GM10847 (cell line): ENCODE results near the gene SMURF1.

Source experiments
- POLR2A ChIP-seq: IDR thresholded peaks from 2 replicates; pipeline ENCODE4 v1.6.1; 2011; ENCODE audit not compliant: insufficient read length; ENCODE audit errors: extremely low read depth

The SMURF1 gene

GRCh38 chr7:99143853-99144672 is at the start of gene SMURF1:
Gene SMURF1 (minus strand): TSS chr7:99144108. CDS start chr7:99143780, 328 bp downstream.
- peak; percentile 87 for TF ChIP-seq POLR2A

DNA sequence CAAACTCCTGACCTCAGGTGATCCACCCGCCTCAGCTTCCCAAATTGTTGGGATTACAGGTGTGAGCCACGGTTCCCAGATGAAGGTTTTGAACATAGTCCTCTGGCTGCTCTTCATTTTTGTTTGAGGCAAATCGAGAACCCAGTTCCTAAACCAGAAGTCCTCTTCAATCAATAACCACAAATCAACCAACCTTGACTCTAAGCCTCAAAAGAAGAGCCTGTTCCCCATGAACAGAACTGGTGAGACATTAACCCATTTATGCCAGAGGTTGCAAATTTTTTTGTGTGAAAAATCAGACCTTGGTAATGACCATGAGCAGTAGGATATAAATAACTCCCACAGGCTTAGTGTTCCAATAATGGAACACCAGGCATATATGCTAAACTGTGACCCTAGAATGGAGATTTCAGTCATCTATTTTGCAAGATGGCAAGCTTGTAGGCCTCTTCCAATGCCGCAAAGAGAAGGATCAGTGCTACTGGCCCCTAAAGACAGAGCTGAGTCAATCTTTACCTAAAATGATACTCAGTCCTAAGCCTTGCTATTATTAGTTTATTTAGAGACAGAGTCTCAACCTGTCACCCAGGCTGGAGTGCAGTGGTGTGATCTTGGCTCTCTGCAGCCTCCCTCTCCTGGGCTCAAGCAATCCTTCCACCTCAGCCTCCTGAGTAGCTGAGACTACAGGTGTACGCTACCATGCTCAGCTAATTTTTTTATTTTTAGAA is 48.1 kb upstream of the SMURF1 start:
- TF ChIP-seq POLR2A: no peak

DNA sequence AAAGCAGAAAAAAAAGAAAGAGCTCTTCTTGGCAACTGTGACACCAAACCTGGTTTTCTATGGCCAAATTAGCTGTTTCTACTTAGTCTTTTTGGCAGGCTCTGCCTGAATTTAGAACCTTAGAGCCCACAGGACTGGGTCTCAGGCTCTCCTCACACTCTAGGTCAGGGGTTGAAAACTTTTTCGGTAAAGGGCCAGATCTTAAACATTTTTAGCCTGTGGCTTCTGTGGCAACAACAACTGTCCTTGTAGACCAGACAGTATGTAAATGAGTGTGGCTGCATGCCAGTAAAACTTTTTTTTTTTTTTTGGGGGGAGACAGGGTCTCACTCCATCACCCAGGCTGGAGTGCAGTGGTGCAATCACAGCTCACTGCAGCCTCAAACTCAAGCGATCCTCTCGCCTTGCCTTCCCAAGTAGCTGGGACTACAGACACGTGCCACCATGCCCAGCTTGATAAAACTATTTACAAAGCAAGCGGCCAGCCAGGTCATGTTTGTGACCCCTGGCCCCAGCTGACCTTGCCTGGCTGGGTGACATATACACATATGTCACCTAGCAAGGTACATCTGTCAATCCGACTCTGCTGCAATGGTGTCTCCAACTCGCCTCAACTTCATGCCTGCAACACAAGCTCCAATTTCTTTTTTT is 46.6 kb upstream of the SMURF1 start:
- TF ChIP-seq POLR2A: no peak

- no peak for TF ChIP-seq POLR2A
Measured at GRCh38 chr7:99189222-99189621, 45.3 kb upstream of the SMURF1 start.

GRCh38 chr7:99188221-99188620 is 44.3 kb upstream of the SMURF1 start:
- TF ChIP-seq POLR2A: no peak

- no peak for TF ChIP-seq POLR2A
Measured at GRCh38 chr7:99184532-99185218, 40.8 kb upstream of the SMURF1 start.

DNA sequence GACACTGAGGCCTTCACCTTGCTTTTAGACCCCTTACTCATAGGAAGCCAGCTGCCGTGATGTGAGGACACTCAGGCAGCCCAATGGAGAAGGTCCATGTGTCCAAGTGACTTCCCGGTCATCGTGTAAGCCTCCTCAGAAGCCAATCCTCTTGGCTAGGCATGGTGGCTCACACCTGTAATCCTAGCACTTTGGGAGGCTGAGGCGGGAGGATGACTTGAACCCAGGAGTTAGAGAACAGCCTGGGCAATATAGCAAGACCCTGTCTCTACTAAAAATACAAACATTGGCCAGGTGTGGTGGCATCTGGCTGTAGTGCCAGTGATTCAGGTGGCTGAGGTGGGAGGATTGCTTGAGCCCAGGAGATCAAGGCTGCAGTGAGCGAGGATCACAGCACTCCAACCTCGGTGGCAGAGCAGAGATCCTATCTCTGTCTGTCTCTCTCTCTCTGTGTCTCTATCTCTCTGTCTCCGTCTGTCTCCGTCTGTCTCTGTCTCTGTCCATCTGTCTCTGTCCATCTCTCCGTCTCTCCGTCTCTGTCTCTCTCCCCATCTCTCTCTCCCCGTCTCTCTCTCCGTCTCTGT is 36.3 kb upstream of the SMURF1 start:
- no peak for TF ChIP-seq POLR2A

DNA sequence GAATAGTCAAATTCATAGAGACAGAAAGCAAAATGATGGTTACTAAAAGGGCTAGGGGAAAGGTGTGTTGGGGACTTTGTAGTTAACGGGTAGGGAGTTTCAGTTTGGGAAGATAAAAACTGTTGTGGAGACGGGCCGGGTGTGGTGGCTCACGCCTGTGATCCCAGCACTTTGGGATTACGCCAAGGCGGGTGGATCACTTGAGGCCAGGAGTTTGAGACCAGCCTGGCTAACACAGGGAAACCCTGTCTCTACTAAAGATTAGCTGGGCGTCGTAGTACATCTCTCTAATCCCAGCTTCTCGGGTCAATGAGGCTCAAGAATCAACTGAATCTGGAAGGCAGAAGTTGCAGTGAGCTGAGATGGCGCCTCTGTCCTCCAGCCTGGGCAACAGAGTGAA is 33.3 kb upstream of the SMURF1 start:
- TF ChIP-seq POLR2A: no peak

GRCh38 chr7:99173787-99174186 is 29.9 kb upstream of the SMURF1 start:
- TF ChIP-seq POLR2A: no peak

DNA sequence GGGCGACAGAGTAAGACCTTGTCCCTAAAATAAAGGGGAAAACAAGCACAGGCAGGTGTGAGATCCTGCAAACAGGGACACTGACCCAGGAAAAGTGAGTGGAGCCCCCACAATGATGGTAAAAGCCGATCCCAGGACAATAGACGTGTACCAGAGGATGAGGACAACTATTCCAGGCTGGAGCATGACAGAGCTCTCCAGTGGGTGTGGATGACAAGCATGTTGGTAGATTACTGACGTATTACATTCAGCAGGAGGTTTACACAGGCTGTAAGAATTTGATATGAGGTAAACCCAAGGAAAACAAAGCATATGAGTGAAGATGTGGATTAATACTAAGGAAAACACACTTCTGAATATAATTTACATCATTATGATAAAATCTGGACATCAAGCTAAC is 27.8 kb upstream of the SMURF1 start:
- TF ChIP-seq POLR2A: no peak

DNA sequence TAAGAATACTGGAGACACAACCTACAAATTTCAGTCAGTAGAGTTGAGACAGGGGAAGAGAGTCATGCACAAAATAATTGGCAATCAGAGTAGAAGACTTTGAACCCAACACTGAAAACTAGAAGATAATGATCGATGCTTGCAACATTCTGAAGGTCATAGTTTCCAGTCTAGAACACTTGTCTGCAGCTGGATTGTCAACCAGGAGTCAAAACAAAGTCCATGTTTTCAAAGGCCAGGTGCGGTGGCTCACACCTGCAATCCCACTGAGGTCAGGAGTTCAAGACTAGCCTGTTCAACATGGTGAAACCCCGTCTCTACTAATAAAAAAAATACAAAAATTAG is 26.8 kb upstream of the SMURF1 start:
- no peak for TF ChIP-seq POLR2A

- no peak for TF ChIP-seq POLR2A
Measured at GRCh38 chr7:99170065-99170729, 26.3 kb upstream of the SMURF1 start.

GRCh38 chr7:99167072-99167471 is 23.2 kb upstream of the SMURF1 start:
- no peak for TF ChIP-seq POLR2A

GRCh38 chr7:99165816-99166215 is 21.9 kb upstream of the SMURF1 start:
- TF ChIP-seq POLR2A: no peak

DNA sequence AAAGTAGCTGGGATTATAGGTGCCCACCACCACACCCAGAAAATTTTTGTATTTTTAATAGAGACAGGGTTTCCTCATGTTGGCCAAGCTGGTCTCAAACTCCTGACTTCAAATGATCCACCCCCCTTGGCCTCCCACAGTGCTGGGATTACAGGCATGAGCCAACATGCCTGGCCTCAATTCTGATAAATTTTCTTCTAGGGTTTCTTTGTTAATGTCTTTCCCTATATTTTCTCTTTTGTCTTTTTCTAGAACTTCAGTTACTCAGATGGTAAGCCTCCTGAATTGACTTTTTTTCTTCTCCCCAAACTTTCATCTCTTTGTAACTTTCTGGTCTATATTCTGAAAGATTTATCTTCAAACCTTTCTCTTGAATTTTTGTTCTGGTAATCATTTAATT is 12.7 kb upstream of the SMURF1 start:
- no peak for TF ChIP-seq POLR2A
